CD1c-positive myeloid dendritic cell (primary cell): ENCODE measurements around the gene NHLRC4.
A peak's percentile ranks its signal among the peaks of the same experiment; 100 is the strongest.

Source experiments
- DNase-seq: peaks from one replicate; pipeline ENCODE4 v3.0.0-alpha.2; 2016; ENCODE audit errors: extremely low spot score

NHLRC4 gene

DNA sequence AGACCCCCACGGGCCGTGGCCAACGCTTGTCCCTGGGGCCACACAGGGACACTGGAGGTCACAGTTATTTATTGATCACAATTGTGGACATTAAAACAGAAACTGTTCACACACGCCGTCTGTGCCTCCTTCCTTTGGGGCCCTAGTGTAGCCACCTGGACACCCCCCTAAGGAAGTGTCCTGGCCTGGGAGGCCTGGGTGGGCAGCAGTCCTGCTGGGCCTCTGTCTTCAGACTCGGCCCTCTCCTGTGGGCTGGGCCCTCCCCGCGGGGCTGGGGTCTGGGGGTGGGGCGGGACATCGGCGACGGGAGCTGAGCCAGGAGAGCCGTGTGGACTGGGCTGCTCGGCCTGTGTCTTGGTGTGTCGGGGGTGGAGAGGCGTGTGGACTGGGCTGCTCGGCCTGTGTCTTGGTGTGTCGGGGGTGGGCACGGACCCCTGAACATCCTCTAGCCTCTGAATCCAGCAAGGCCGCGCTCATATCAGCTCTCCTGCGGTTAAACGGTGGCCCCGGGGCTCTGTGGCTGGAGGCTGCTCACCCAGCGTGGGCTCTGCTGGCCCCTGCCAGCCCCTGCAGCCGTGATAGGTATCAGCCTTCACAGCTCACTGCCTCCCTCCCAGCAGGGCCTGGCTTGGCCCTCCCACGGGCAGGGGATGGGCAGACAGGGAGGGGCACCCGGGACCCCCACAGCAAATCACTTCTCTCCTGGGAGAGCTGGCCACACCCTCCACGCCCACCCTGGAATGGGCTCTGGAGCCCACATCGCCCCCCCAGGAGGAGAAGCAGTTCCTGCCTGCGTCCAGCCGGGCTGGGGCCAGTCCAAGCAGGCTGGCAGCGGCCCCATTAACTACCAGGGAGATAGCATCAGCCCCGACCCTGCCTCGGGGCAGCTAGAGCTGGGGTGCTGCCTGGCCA, 1.1 kb upstream of the NHLRC4 start:
- DNase-seq, result no peak

DNA sequence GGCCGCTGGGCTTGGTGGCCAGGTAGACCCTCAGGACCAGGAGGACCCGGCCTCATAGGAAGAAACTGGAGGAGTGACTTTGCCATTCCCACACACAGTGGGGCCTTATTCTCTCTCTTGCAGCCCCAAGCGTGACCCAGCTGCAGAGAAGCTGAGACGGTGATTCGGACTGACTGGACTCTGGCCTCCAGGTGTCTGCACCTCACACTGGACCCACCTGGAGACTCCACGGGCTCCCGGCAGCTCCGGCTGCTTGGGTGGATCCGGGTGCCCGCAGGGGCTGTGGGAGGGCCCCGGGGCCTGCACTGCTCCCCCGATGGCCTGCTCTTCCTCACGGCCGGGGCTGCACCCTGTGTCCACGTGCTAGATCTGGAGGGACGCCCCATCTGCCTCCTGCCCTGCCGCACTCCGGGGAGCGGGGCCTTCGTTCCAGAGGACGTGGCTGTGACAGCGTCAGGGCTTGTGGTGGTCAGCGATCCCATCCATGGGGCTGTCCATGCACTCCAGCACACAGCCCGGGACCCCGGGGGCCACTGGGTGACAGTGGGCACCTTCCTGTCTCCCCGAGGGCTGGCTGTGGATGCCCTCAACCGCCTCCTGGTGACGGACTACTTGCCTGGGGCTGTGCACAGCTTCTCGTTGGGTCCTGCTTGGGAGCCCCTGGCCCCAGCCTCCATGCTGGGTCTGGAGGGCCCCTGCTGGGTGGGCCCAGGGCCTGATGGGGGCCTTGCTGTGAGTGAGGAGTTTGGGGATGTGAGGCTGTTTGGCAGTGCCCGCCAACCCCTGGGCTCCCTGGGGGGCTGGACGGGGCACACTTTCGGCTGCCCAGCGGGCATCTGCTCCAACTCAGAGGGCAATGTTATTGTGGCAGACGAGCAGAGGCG, 810 bp downstream of the NHLRC4 start:
- DNase-seq, result no peak

DNA sequence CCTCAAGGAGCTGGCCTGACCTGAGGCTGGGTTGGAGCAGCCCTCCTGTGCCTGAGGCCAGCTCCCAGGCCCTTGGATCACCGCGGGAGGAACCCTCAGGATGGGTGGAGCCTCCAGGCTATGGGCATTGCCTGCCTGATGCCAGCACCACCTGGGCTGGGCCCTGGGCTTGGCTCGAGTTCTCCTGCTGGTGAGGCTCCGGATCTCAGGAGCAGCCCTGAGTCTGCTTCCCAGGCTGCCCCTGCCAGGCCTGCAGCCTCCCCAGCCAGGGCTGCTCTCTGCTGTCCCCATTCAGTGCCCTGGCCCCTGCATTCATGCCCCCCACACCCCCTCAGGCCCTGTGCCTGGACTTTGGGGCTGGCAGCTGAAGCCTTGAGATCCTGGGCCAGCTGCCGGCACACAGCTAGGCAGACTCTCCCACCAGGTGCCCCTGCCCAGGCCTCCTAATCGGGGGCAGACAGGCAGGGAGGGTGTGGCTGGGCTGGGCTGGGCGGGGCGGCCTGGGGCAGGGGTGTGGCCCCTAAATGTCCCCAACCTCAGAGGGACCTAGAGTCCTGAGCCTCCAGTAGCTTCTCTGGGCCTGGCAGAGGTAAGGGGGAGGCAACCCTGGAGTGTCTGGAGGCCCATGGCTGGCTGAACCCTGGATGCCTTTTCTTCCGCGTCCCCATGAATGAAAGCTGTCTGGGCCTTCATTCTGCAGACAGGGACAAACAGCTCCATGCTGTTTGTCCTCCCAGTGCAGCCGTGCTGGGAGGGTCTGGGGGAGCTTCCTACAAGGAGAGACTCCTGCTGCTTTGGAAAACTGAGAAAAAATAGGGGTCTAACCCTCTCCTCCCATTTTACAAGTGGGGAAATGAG, 1.8 kb downstream of the NHLRC4 start:
- DNase-seq, result no peak

DNA sequence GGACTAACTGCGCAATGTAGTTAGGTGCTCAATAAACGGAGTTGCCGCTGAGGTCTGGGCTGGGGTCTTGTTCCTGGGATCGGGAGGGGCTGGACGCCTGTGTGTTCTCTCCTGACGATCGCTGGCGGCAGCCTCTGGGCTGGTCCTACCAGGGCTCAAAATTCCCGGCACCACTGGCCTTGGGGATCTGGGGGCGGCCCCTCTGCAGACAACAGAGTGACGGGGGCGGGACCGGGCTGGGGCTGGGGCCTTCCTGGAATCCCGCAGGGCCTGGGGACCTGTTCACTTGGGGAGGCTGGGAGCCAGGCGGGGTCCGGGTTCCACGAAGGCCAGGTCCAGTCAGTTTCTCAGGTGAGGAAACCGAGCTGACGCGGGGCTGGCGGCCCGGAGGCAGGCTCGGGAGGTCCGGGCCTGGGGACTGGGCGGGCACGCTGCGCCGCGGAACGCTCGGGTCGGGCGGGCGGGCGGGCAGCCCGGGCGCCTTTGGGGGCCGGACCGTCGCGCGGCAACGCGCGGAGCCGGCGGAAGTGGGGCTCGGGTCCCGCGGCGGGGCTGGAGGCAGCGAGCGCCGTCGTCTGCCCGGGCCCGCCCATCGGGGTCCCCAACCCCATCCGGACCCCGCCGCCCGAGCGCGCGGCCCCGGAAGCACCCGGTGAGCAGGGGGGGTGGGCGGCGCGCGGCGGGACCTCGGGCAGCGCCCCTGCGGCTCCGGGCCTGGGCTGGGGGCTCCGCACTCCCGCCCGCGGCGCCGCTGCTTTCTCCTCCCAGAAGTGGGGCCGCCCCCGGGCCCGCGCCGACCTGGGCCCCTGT, 2.8 kb downstream of the NHLRC4 start, which contains the start of gene PIGQ:
TSS of gene PIGQ (plus strand) at position 524 of the 810 bp plus-strand sequence. CDS start 4,107 bp downstream, outside the sequence.
- peak; percentile 71 for DNase-seq

GRCh38 chr16:572865-573650, 6.3 kb downstream of the NHLRC4 start:
- DNase-seq, result no peak

DNA sequence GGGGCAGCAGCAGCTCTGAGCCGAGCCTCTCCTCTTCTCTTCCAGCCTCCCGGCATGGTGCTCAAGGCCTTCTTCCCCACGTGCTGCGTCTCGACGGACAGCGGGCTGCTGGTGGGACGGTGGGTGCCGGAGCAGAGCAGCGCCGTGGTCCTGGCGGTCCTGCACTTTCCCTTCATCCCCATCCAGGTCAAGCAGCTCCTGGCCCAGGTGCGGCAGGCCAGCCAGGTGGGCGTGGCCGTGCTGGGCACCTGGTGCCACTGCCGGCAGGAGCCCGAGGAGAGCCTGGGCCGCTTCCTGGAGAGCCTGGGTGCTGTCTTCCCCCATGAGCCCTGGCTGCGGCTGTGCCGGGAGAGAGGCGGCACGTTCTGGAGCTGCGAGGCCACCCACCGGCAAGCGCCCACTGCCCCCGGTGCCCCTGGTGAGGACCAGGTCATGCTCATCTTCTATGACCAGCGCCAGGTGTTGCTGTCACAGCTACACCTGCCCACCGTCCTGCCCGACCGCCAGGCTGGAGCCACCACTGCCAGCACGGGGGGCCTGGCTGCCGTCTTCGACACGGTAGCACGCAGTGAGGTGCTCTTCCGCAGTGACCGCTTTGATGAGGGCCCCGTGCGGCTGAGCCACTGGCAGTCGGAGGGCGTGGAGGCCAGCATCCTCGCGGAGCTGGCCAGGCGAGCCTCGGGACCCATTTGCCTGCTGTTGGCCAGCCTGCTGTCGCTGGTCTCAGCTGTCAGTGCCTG, 7.4 kb downstream of the NHLRC4 start:
- DNase-seq, result no peak

DNA sequence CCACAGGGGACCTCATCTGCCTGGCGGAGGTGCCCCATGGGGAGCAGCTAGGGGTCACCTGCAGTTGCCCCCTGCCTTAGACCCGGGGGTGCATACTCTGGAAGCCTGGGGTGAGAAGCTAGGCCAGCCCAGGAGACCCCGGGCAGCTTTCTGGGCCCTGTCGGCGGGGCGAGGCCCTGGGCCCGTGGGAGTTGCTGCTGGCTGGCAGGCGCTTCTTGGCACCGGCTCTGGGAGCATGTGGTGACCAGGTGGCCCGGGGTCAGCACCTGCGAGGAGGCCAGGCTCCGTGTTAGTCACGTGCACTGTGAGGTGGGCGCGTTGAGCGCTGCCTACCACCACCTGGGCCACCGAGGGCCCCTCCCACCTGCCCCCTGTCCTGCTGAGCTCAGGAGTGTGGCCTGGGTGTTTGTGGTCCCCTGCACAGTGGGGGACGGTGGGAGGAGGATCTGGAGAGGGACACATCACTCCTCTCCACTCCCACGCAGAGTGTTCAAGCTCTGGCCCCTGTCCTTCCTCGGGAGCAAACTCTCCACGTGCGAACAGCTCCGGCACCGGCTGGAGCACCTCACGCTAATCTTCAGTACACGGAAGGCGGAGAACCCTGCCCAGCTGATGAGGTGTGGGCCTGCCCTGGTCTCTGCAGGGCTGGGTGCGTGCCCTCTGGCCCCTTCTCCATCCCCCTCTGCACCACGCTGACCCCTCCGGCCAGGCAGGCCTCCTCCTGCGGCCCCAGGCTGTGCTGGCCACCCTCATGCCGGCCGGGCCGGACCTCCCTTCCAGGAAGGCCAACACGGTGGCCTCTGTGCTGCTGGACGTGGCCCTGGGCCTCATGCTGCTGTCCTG, 8.8 kb downstream of the NHLRC4 start:
- DNase-seq, result no peak

- no peak for DNase-seq
Measured at GRCh38 chr16:576197-576822, 9.5 kb downstream of the NHLRC4 start.

DNA sequence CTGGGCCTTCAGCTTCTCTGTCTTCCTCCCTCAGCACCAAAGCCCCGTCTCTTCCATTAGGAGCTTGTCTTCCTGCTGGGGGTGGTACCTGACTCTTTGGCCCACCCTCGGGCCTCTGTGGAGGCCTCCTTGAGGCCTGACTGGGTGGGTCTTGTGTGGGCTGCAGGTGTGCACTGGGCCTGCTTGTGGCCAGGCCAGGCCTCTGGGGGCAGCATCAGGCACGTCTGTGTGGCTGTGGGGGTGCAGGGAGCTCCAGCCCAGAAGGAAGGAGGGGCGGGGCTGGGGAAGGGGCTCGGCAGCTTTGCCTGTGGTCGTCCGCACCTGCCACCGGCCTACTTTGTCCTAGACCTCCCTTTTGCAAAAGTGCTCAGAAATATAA, 10.0 kb downstream of the NHLRC4 start:
- no peak for DNase-seq

DNA sequence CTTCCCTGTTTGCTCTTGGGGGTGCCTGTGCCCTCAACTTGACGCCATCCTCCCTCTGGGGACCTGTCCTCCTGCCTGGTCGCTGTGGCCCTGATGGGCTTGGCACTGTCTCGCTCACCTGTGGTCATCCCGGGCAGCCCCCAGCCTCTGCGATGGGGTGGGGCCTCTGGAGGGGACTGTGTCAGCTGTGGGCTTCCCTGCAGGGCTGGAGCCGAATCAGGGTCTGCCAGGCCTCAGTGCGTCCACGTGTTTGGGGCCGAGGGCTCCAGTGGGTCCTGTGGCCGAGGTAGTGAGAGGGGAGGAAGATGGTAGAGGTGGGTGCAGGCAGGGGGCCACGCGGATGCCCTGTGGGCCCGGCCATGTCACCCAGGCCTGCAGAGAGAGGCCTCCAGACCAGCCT, 11.0 kb downstream of the NHLRC4 start:
- no peak for DNase-seq

GRCh38 chr16:578232-578869, 11.5 kb downstream of the NHLRC4 start:
- DNase-seq, result no peak

- peak; percentile 78 for DNase-seq
Measured at GRCh38 chr16:578870-579405, 12.1 kb downstream of the NHLRC4 start.

GRCh38 chr16:580141-580945, 13.5 kb downstream of the NHLRC4 start:
- DNase-seq, result no peak

- no peak for DNase-seq
Measured at GRCh38 chr16:580946-581498, 14.2 kb downstream of the NHLRC4 start.

DNA sequence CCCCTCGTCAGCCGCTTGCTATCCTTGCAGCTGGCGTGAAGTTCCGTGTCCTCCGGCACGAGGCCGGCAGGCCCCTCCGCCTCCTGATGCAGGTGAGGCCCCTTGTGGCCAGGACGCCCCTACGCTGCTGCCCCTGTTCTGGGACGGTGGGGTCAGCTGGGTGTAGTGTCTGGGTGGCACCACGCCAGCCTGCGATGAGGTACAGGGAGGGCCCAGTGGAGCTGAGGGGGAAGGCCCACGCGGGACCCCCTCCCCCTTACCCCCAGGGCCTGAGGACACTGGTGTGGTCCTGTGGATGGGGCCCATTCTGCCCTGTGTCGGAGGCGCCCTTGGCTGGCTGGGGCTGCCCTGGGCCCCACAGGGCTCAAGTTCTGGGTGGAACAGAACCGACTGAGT, 15.4 kb downstream of the NHLRC4 start:
- DNase-seq, result no peak
